HUES64 (cell line): ENCODE results near the gene ENTPD1. TPM values are rescaled to one million over a fixed set of nuclear protein-coding genes. Genes with fewer than 3 reads are reported as not detected.
"Not testable (repeated sequence)": the region's sequence is repeated elsewhere in the genome, so short reads cannot be mapped to it uniquely, and the experiment has no call there.

ENCODE experiments used
- H3K27ac ChIP-seq: 2 replicates; pipeline ENCODE4 v1.7.0; 2013; ENCODE audit warnings: low read depth, low read length, inconsistent platforms
- H3K27me3 ChIP-seq: 2 replicates; pipeline ENCODE4 v1.6.1; 2013; ENCODE audit warnings: mild to moderate bottlenecking, low read length; ENCODE audit not compliant: insufficient read depth
- H3K36me3 ChIP-seq: 2 replicates; pipeline ENCODE4 v1.6.1; 2013; ENCODE audit warnings: mild to moderate bottlenecking, low read length; ENCODE audit not compliant: insufficient read depth
- H3K4me1 ChIP-seq: 2 replicates; pipeline ENCODE4 v1.6.1; 2013; ENCODE audit warnings: mild to moderate bottlenecking, low read length, moderate library complexity; ENCODE audit not compliant: insufficient read depth
- H3K4me3 ChIP-seq: 2 replicates; pipeline ENCODE4 v1.5.1; 2013; ENCODE audit warnings: mild to moderate bottlenecking, low read length, moderate library complexity
- H3K9ac ChIP-seq: 2 replicates; pipeline ENCODE4 v1.6.1; 2013; ENCODE audit warnings: mild to moderate bottlenecking, low read depth, low read length
- H3K9me3 ChIP-seq: 2 replicates; pipeline ENCODE4 v1.6.1; 2013; ENCODE audit warnings: low read depth, low read length; ENCODE audit not compliant: insufficient read depth
- WGBS: fragments of 150-250, 120-280 bp; methylation state at CpG from one replicate; pipeline ENCODE4 v1.1.7; 2013; ENCODE audit warnings: missing lambda C conversion rate; 5-methylcytosine and 5-hydroxymethylcytosine counted together
- polyA plus RNA-seq, 2 experiments: library from polyadenylated mRNA; stranded (reverse); fragments of 50-300 nt; gene quantifications; one replicate each; pipeline ENCODE4 v1.2.3, GENCODE V29; 2013

Gene ENTPD1, protein sequence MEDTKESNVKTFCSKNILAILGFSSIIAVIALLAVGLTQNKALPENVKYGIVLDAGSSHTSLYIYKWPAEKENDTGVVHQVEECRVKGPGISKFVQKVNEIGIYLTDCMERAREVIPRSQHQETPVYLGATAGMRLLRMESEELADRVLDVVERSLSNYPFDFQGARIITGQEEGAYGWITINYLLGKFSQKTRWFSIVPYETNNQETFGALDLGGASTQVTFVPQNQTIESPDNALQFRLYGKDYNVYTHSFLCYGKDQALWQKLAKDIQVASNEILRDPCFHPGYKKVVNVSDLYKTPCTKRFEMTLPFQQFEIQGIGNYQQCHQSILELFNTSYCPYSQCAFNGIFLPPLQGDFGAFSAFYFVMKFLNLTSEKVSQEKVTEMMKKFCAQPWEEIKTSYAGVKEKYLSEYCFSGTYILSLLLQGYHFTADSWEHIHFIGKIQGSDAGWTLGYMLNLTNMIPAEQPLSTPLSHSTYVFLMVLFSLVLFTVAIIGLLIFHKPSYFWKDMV
- 0.40 TPM for polyA plus RNA-seq (2013, experiment 1 of 2)
- polyA plus RNA-seq (2013, experiment 2 of 2): 0.70 TPM

DNA sequence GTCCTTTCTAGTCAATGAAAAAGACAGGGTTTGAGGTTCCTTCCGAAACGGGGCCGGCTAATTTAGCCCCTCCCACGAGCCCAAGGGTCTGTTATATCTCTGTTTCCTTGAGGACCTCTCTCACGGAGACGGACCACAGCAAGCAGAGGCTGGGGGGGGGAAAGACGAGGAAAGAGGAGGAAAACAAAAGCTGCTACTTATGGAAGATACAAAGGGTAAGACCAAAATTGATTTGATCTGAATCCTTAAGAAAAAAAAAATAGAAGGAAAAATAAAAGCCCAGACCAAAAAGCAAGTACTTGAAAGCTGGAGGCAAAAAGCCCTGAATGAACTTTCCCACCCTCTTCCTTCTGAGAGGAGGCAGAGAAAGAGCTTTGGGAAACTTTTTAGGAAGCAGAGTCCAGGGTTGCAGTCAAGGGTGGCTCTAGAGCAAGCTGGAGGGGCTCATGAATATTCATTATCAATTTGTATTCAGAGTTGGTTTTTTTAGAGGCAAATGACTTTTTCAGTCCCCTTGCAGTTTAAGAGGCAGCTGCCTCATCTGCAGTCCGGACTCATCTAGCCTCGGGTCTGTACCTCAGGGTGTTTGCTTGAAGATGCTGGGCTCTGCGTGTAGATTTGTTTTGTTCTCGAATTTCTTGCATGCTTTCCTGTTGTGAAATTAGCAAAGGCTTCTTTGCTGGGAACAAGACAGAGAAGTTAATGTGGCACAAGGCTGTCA, at the start of gene ENTPD1:
Gene ENTPD1, plus strand, starts transcription at position 123 of the 721 bp plus-strand sequence. Its CDS starts 77 bp downstream, at position 200.
- no peaks in the 10 kb centered on the region for H3K9me3 ChIP-seq
- no peaks in the 10 kb centered on the region for H3K27me3 ChIP-seq
- peaks cover 12% of the 10 kb centered on the region; the same call in 1 of the 2 replicates for H3K4me1 ChIP-seq
- no peaks in the 10 kb centered on the region for H3K36me3 ChIP-seq
- 7% methylated on average over 11 of the region's 11 CpGs for WGBS
- H3K4me3 ChIP-seq: peak within 1 kb of the TSS; percentile 62
- no peak within 1 kb of the TSS for H3K27ac ChIP-seq
- H3K9ac ChIP-seq: peak within 1 kb of the TSS; percentile 10

DNA sequence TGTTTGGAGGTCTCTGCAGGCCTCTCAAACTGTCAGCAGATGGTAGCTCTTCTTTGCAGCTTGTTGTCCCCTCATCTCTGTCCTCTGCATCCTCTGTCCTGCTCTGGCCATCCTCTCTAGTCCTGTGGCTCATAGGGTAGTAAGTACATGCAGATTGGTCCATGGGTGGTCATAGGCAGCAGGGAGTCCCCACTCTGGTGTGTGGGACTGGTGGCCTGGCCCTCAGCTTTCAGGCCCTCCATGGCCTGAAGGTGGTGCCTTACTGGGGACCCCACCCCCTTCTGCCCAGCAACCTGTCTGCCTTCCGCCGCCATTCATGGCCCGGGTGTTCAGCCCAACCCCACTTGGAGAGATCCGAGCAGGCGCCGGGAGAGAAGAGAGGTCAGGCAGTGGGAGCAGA, 49.4 kb upstream of the ENTPD1 start:
- no peaks in the 10 kb centered on the region for H3K36me3 ChIP-seq
- no peaks in the 10 kb centered on the region for H3K27me3 ChIP-seq
- 46% methylated on average over 6 of the region's 6 CpGs for WGBS

DNA sequence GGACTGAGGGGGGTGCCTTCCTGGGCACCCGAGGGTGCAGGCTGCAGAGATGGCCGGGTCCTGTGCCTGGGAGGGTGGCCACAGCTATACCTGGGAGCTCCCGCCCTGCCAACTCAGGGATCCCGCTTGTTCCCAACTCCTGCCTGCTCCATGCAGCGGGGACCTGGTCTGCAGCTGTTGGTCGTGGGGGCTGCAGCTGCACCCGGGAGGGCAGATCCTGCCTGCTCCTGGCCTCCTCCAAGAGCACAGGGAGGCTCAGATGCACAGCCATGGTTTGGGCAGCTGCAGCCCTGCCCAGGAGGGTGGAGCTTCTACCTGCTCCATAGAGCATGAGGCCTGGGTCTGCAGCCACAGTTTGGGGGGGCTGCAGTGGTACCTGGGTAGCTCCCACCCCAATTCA, 49.0 kb upstream of the ENTPD1 start:
- WGBS: 90% methylated on average over 7 of the region's 7 CpGs
- Histone ChIP-seq H3K4me1 (no peaks in the 10 kb centered on the region), H3K36me3 (no peaks in the 10 kb centered on the region), H3K27me3 (no peaks in the 10 kb centered on the region), H3K9me3 (peaks cover 8% of the 10 kb centered on the region), H3K27ac (no peak overlapping the region), H3K4me3 (no peak overlapping the region), H3K9ac (no peak overlapping the region)

More for the DNA sequence above, 49.4 kb upstream of the ENTPD1 start:
- Histone ChIP-seq H3K4me1 (no peaks in the 10 kb centered on the region), H3K27ac (no peak overlapping the region), H3K9me3 (peaks cover 8% of the 10 kb centered on the region), H3K9ac (no peak overlapping the region), H3K4me3 (no peak overlapping the region)

DNA sequence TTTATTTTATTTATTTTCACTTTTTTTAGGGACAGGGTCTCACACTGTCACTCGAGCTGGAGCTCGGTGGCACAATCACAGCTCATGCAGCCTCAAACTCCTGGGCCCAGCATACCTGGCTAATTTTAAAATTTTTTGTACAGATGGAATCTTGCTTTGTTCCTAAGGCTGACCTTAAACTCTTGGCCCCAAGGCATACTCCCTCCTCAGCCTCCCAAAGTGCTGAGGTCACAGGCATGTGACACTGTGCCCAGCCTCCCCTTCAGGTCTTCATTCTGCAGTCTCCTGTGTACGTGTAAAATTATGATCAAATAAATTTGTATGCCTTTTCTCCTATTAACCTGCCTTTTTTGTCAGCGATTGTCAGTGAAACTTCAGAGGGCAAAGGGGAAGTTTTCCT, 44.5 kb upstream of the ENTPD1 start:
- Histone ChIP-seq H3K27ac (no peak overlapping the region), H3K4me3 (no peak overlapping the region), H3K9ac (no peak overlapping the region), H3K27me3 (no peaks in the 10 kb centered on the region), H3K4me1 (no peaks in the 10 kb centered on the region), H3K9me3 (peaks cover 3% of the 10 kb centered on the region; the same call in 1 of the 2 replicates), H3K36me3 (no peaks in the 10 kb centered on the region)
- WGBS: 95% methylated on average over 4 of the region's 4 CpGs

DNA sequence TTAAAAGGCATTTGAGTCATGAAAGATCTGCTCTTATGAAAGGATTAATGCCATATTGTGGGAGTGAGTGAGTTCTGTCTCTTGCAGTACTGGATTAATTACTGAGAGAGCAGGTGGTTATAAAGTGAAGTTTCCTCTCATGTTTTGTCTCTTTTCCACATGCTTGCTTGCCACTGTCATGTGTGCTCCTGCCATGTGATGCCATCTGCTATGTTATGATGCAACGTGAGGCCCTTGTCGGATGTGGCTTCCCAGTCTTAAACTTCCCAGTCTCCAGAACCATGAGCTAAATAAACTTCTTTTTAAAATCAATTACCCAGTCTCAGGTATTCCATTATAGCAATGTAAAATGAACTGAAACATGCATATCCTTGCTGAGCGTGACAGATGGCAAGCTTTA, 39.5 kb upstream of the ENTPD1 start:
- H3K27me3 ChIP-seq: no peaks in the 10 kb centered on the region
- no peak overlapping the region for H3K27ac ChIP-seq
- H3K4me3 ChIP-seq: no peak overlapping the region
- H3K4me1 ChIP-seq: no peaks in the 10 kb centered on the region
- H3K36me3 ChIP-seq: no peaks in the 10 kb centered on the region
- WGBS: 90% methylated on average over 3 of the region's 3 CpGs
- H3K9ac ChIP-seq: no peak overlapping the region
- H3K9me3 ChIP-seq: no peaks in the 10 kb centered on the region

DNA sequence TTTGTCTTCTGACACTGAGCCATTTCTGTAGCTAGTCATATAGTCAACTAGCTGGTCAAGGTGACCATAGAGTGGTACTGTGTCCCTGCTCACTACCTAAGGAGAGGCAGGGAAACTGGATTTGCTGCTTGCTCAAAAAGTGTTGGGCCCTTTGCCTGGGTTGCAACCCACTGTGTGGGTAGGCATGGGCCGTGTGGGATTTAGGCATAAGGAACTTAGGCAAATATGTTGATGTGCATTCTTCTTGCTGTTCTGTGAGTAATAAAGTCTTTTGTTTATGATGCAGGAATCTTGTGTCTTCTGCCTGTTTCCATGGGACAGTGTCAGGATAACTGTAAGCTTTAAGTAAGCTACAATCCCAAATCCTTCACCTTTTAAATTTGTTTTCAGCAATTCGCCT, 39.1 kb upstream of the ENTPD1 start:
- Histone ChIP-seq H3K4me3 (no peak overlapping the region), H3K36me3 (no peaks in the 10 kb centered on the region), H3K4me1 (no peaks in the 10 kb centered on the region), H3K9ac (no peak overlapping the region), H3K9me3 (no peaks in the 10 kb centered on the region), H3K27ac (no peak overlapping the region), H3K27me3 (no peaks in the 10 kb centered on the region)
- WGBS: 76% methylated on average over 1 of the region's 2 CpGs

DNA sequence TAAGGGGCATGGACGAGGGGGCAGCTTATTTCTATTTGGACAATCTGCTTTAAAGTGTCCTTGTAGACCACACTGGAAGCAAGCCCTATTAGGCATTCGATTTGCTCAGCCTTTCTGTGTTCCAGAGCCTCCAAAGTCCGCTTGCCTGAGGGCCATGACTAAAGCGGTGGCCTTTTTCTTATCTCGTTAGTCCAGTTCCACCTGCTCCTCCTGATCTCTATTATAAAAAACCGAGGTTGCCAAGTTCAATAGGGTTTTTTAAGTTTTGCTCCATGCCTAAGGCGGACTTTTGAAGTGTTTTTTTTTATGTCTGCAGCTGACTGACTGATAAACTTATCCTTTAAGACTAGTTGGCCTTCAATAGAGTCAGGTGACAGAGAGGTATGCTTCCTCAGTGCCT, 35.2 kb upstream of the ENTPD1 start:
- not testable (repeated sequence) for H3K9me3 ChIP-seq, H3K36me3 ChIP-seq, H3K27me3 ChIP-seq, H3K4me1 ChIP-seq, H3K4me3 ChIP-seq, H3K9ac ChIP-seq, H3K27ac ChIP-seq
- WGBS: 88% methylated on average over 7 of the region's 7 CpGs

DNA sequence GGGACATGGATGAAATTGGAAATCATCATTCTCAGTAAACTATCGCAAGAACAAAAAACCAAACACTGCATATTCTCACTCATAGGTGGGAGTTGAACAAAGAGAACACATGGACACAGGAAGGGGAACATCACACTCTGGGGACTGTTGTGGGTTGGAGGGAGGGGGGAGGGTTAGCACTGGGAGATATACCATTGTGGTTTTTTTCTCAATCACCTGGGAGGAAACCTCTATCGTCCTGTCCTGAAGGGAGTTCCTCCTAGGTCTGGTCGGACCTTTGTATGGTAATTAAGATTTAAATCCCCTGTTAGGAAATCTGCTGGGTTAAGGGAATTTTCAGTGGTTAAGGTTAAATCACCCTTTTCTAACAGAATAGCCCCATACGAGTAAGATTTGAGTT, 33.5 kb upstream of the ENTPD1 start:
- not testable (repeated sequence) for H3K9ac ChIP-seq, H3K36me3 ChIP-seq, H3K4me1 ChIP-seq, H3K4me3 ChIP-seq, H3K9me3 ChIP-seq, H3K27me3 ChIP-seq, H3K27ac ChIP-seq
- 84% methylated on average over 3 of the region's 4 CpGs for WGBS

DNA sequence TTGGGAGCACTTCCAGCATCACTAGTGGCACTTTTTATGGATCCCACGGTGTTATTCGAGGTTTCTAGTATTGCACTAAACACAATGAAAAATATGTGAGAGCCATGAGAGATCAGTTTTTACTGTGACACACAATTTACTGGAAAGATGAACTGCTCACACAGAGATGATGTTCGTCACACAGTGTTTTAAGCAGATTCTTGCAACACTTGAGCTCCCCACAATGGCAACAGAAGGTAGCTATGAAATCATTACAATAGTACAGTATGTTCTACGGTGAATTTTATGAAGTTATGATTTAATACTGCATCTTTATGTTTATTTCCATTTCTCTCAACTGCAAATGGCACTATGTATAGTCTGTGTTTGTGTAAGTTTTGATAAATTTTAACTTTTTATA, 27.4 kb upstream of the ENTPD1 start:
- WGBS: 91% methylated on average over 3 of the region's 4 CpGs
- H3K9me3 ChIP-seq: 0 out of 2 replicates have a peak, but pooled peaks cover 11% of the 10 kb centered on the region

DNA sequence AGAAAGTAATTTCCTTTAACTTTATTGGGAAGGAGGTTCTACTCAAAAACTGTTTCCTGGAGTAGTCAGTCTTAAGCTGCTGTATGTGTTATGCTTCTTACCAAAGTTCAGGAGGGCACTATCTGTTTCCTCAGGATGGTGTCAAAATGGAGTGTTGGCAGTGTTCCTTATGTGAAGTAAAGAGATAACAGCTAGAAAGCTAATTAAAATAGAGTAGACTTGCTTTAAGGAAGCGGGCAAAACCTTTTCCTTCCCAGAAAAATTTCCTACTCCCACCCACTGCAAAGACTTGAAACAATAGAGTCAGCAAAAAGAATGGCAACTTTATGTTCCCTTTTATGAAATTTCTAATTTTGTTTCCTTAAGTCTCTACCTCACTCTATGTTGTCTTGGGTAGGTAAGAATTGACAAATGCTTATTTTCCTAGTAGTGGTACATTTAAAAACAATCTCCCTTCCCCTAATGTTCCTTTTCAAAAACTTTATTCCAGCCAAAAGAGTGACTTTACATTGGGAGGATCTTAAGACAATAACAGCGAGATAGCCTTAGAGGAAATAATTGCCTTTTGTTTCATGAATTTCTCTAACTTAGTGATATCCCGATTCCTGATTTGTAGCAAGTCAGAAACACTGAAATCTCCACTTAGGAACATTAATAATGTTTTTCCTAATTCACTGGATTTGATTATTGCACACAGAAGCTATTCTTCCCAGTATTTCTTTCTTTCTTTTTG, 26.5 kb upstream of the ENTPD1 start:
- no peaks in the 10 kb centered on the region for H3K27me3 ChIP-seq
- no peaks in the 10 kb centered on the region for H3K36me3 ChIP-seq
- H3K9me3 ChIP-seq: 0 out of 2 replicates have a peak, but pooled peaks cover 15% of the 10 kb centered on the region
- H3K4me3 ChIP-seq: no peak overlapping the region
- H3K9ac ChIP-seq: no peak overlapping the region
- no peaks in the 10 kb centered on the region for H3K4me1 ChIP-seq
- WGBS: 98% methylated on average over 3 of the region's 3 CpGs
- no peak overlapping the region for H3K27ac ChIP-seq

More for the DNA sequence above, 27.4 kb upstream of the ENTPD1 start:
- Histone ChIP-seq H3K27me3 (no peaks in the 10 kb centered on the region), H3K36me3 (no peaks in the 10 kb centered on the region), H3K27ac (no peak overlapping the region), H3K4me3 (no peak overlapping the region), H3K4me1 (no peaks in the 10 kb centered on the region), H3K9ac (no peak overlapping the region)

DNA sequence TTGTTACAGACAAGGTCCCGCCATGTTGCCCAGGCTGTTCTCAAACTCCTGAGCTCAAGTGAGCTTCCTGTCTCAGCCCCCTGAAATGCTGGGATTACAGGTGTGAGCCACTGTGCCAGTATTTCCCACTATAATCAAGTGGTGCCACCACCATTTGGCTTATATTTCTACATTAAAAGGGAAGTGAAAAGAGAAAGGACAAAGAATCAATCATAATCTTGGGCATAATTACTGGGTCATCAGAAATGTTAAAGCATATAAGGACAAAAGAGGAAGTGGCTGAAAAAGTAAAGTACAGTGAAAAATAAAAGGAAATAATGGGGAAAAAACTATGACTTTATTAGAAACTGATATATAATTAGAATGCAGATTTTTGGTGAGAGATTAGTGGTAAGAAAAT, 25.7 kb upstream of the ENTPD1 start:
- no peak overlapping the region for H3K9ac ChIP-seq
- H3K4me3 ChIP-seq: no peak overlapping the region
- H3K36me3 ChIP-seq: no peaks in the 10 kb centered on the region
- H3K4me1 ChIP-seq: no peaks in the 10 kb centered on the region
- H3K27me3 ChIP-seq: no peaks in the 10 kb centered on the region
- no peak overlapping the region for H3K27ac ChIP-seq
- WGBS: 85% methylated on average over 1 of the region's 1 CpG
- H3K9me3 ChIP-seq: 0 out of 2 replicates have a peak, but pooled peaks cover 15% of the 10 kb centered on the region
